NCI-H1105 (cell line): Measurements from ENCODE around the gene PFKFB3.
"Not testable (repeated sequence)": the region's sequence is repeated elsewhere in the genome, so short reads cannot be mapped to it uniquely, and the experiment has no call there.

Experiments used
- DNase-seq: peaks from one replicate; lab custom pipeline; 2025; lab: John Stamatoyannopoulos, UW

The PFKFB3 gene

GRCh38 chr10:6272126-6272525, 69.4 kb downstream of the PFKFB3 start:
- no peak for DNase-seq

GRCh38 chr10:6273351-6273750, 70.6 kb downstream of the PFKFB3 start:
- DNase-seq = no peak

- DNase-seq = no peak
Observed at GRCh38 chr10:6274040-6274439, 71.3 kb downstream of the PFKFB3 start.

GRCh38 chr10:6274484-6274883, 71.8 kb downstream of the PFKFB3 start:
- DNase-seq = no peak

- DNase-seq = no peak
Observed at GRCh38 chr10:6275022-6275997, 72.6 kb downstream of the PFKFB3 start.

- no peak for DNase-seq
Observed at GRCh38 chr10:6276356-6276755, 73.6 kb downstream of the PFKFB3 start.

GRCh38 chr10:6278519-6279120, 75.9 kb downstream of the PFKFB3 start:
- no peak for DNase-seq

- DNase-seq = no peak
Observed at GRCh38 chr10:6279540-6280267, 77.0 kb downstream of the PFKFB3 start.

- DNase-seq = no peak
Observed at GRCh38 chr10:6280291-6280690, 77.6 kb downstream of the PFKFB3 start.

GRCh38 chr10:6282454-6282958, 79.8 kb downstream of the PFKFB3 start:
- DNase-seq = no peak

- DNase-seq = no peak
Observed at GRCh38 chr10:6283655-6284054, 80.9 kb downstream of the PFKFB3 start.

- not testable (repeated sequence) for DNase-seq
Observed at GRCh38 chr10:6290621-6291020, 87.9 kb downstream of the PFKFB3 start.

- no peak for DNase-seq
Observed at GRCh38 chr10:6292741-6293151, 90.0 kb downstream of the PFKFB3 start.

- DNase-seq = not testable (repeated sequence)
Observed at GRCh38 chr10:6296425-6296824, 93.7 kb downstream of the PFKFB3 start.

GRCh38 chr10:6296828-6297251, 94.1 kb downstream of the PFKFB3 start:
- no peak for DNase-seq

GRCh38 chr10:6297522-6297921, 94.8 kb downstream of the PFKFB3 start:
- DNase-seq = no peak

- no peak for DNase-seq
Observed at GRCh38 chr10:6297951-6298381, 95.2 kb downstream of the PFKFB3 start.

- no peak for DNase-seq
Observed at GRCh38 chr10:6298428-6298827, 95.7 kb downstream of the PFKFB3 start.

- no peak for DNase-seq
Observed at GRCh38 chr10:6299234-6299633, 96.5 kb downstream of the PFKFB3 start.

GRCh38 chr10:6299743-6300105, 97.0 kb downstream of the PFKFB3 start:
- no peak for DNase-seq

GRCh38 chr10:6300106-6300783, 97.5 kb downstream of the PFKFB3 start:
- no peak for DNase-seq
